Ascending aorta (tissue), 2 donors: ENCODE measurements around the gene SMAD2. TPM values are rescaled to one million over a fixed set of nuclear protein-coding genes. Genes with fewer than 3 reads are reported as not detected.
A peak's percentile ranks its signal among the peaks of the same experiment; 100 is the strongest.

Experiments
- DNase-seq, 2 donors: peaks; one replicate each; pipeline ENCODE4 v3.0.0-alpha.2; 2019; ENCODE audit warnings: low spot score in 2 of 2
- H3K27ac ChIP-seq, 2 donors: fragments of 200-600 bp; sonication (generic); one replicate each; pipeline ENCODE4 v1.5.1; 2016 to 2017; ENCODE audit warnings: mild to moderate bottlenecking in 1 of 2
- H3K27me3 ChIP-seq: fragments of 200-600 bp; sonication (generic); one replicate; pipeline ENCODE4 v1.5.1; 2017
- H3K36me3 ChIP-seq, 2 donors: fragments of 200-600 bp; sonication (generic); one replicate each; pipeline ENCODE4 v1.5.1; 2016
- H3K4me1 ChIP-seq, 2 donors: fragments of 200-600 bp; sonication (generic); one replicate each; pipeline ENCODE4 v1.5.1; 2016 to 2017; ENCODE audit warnings: mild to moderate bottlenecking in 1 of 2
- H3K4me3 ChIP-seq, 2 donors: fragments of 200-600 bp; sonication (generic); one replicate each; pipeline ENCODE4 v1.5.1; 2016 to 2017; ENCODE audit warnings: mild to moderate bottlenecking in 1 of 2
- H3K9me3 ChIP-seq, 2 donors: fragments of 200-600 bp; sonication (generic); one replicate each; pipeline ENCODE4 v1.5.1; 2016
- intact Hi-C: fragments of 100-400 bp; cut with DNase I; formaldehyde crosslinking; loops from one replicate; pipeline ENCODE4 v1.15.1; 2023
- total RNA-seq: library from RNA; depleted of rRNA; stranded (reverse); fragments of >200 nt; gene quantifications from one replicate; pipeline ENCODE4 v1.1.0, GENCODE V29; 2016
- TF ChIP-seq, protein P1 (sequence below), 3 experiments: fragments of 200-600 bp in 2 of 3; fragments of 450-650 bp in 1 of 3; sonication (generic) in 2 of 3; IDR thresholded peaks; one replicate each; pipeline ENCODE4 v1.5.1; 2016 to 2019; ENCODE audit warnings: antibody characterized with exemption in 3 of 3, mild to moderate bottlenecking in 1 of 3, moderate library complexity in 1 of 3

SMAD2 gene
- total RNA-seq, 1 donor from 2014 or later, result 14.0 TPM

DNA sequence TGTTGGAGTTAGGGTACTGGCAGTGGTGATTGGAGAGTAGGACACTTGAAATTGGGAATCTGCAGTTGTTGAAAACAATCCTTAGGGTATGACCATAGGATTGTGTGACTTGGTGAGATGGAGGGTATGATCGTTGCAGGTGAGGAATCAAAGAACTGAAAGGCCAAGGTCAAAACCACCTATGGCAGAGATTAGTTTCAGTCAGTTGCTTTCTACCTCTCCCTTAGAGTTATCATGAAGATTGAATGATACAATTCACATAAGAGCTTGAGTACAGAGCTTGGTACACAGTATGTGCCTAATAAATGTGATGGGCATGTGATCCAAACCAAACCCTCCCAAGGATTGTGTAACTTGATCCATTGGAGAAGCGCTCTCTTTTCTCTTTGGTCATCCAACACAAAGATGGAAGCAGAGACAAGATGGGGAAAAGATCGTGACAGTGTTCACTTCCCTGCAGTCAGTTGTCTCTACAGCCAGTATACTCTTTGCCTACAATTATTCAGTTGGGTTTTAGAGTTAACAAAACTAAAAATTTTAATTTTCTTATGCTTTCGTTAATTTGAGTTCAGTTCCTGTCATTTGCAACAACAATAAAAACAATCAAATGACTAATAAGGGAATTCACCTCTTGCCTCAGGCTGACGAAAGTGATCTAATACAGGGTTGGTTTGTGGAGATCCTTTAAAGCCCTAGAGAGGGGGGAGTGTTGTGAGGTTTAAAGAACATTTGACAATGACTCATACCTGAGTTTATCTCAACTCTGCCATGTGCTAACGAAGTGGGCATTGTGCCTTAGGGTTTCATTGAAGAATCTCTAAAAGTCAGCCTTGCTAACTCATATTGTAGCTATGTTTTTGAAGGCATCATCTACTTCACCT is 14.8 kb upstream of the SMAD2 start:
- TF ChIP-seq, protein P1, sequence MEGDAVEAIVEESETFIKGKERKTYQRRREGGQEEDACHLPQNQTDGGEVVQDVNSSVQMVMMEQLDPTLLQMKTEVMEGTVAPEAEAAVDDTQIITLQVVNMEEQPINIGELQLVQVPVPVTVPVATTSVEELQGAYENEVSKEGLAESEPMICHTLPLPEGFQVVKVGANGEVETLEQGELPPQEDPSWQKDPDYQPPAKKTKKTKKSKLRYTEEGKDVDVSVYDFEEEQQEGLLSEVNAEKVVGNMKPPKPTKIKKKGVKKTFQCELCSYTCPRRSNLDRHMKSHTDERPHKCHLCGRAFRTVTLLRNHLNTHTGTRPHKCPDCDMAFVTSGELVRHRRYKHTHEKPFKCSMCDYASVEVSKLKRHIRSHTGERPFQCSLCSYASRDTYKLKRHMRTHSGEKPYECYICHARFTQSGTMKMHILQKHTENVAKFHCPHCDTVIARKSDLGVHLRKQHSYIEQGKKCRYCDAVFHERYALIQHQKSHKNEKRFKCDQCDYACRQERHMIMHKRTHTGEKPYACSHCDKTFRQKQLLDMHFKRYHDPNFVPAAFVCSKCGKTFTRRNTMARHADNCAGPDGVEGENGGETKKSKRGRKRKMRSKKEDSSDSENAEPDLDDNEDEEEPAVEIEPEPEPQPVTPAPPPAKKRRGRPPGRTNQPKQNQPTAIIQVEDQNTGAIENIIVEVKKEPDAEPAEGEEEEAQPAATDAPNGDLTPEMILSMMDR (IDR thresholded peaks at IDR 0.05), result no peak
- Histone ChIP-seq H3K9me3 (no peaks in the 10 kb centered on the region), H3K27ac (no peak overlapping the region), H3K27me3 (no peaks in the 10 kb centered on the region), H3K36me3 (no peaks in the 10 kb centered on the region), H3K4me3 (no peak overlapping the region), H3K4me1 (no peaks in the 10 kb centered on the region)
- DNase-seq, result no peak
- intact Hi-C loops, result no loop called here

DNA sequence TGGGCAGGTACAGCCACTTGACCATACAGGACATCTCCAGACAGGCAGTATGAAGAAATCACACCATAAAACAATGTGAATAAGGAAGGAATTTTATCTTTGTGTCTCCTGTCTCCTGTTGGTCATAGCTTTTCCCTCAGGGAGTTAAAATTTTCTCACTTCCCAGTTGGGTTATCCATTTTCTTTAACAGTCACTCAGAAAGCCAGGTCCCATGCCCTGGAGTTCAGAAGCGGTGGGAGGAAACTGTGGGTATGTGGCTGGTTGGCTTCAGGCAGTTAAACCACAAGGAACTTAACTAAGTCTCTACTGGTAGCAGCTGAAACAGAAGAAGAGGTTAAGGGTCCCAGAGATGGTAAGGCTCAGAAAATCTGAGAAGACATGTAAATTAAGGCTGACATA is 6.5 kb upstream of the SMAD2 start:
- TF ChIP-seq, protein P1 (IDR thresholded peaks at IDR 0.05), result no peak
- no peak for DNase-seq
- H3K36me3 ChIP-seq, result no peaks in the 10 kb centered on the region
- H3K4me1 ChIP-seq, result no peaks in the 10 kb centered on the region
- no peaks in the 10 kb centered on the region for H3K27me3 ChIP-seq
- no peak overlapping the region for H3K4me3 ChIP-seq
- intact Hi-C loops, result loop anchor here (10.0 kb wide), 1 partner anchor 782 kb away; the partner anchor contains the start of gene HDHD2
- H3K27ac ChIP-seq, result no peak overlapping the region
- no peaks in the 10 kb centered on the region for H3K9me3 ChIP-seq

DNA sequence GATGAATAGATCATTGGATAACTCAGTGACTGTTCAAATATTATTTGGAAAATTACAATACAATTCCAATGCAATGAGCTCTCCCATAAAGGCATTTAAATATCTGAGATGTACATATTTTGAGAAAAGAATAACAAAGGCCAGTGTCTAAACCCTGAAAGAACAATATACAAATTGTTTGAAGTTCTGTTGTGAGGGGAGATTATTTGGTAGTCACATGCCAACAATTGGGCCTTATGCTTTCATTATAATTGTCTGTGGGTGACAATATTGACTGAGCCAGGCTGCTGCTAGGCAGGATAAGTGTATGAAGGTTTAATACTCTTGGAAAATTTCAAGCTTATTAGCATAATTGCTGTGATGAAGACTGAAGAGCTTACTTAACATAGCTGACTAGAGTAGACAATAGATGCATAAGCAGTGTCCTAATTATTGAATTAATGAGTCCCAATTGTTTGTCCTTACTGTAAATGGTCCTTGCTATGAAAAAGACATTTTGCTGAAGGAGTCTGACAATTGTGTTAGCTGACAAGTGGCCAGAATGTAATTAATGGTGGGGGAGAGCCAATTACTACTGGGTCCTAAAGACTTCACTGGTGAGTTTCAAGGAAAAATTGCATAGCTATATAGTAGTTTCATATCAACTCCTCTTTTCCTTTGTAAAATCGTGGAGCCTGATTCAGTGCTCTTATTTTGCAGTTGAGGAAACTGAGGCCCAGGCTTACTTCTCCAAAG is 5.0 kb upstream of the SMAD2 start:
- Histone ChIP-seq H3K27me3 (no peaks in the 10 kb centered on the region), H3K27ac (no peak overlapping the region), H3K9me3 (no peaks in the 10 kb centered on the region), H3K36me3 (no peaks in the 10 kb centered on the region), H3K4me1 (peaks cover 0 to 2% of the 10 kb centered on the region in 2 donors), H3K4me3 (no peak overlapping the region)
- TF ChIP-seq, protein P1 (IDR thresholded peaks at IDR 0.05), result no peak
- no peak for DNase-seq
- intact Hi-C loops, result loop anchor here (10.0 kb wide), 1 partner anchor 781 kb away; the partner anchor contains the start of gene HDHD2

DNA sequence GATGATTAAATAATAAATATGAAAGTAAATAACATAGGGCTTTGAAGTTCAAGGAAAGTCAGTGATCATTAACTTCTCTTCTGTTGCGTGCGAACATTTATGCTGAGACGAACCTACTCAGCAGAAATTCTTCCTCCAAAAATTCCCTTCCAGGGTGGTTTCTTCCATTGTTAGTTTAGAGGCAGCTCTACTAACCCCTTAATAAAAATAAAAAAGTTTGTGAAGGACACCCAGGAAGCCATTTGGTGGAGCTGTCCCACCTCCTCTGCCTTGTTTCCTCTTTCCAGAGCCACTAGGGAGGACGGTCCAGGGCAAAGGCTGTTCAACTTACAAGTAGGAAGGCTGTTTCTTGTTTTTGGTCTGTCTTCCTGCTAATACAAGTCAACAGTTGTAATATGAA is 2.1 kb upstream of the SMAD2 start:
- Histone ChIP-seq H3K27me3 (no peaks in the 10 kb centered on the region), H3K4me1 (peaks cover 4 to 14% of the 10 kb centered on the region in 2 donors), H3K27ac (no peak overlapping the region), H3K9me3 (no peaks in the 10 kb centered on the region), H3K36me3 (no peaks in the 10 kb centered on the region), H3K4me3 (no peak overlapping the region)
- TF ChIP-seq, protein P1 (IDR thresholded peaks at IDR 0.05), result no peak
- intact Hi-C loops, result loop anchor here (5.0 to 10.0 kb wide), 7 partner anchors 35 to 1555 kb away; partner anchors contain the start of genes C18orf32 and HDHD2
- DNase-seq, result no peak

DNA sequence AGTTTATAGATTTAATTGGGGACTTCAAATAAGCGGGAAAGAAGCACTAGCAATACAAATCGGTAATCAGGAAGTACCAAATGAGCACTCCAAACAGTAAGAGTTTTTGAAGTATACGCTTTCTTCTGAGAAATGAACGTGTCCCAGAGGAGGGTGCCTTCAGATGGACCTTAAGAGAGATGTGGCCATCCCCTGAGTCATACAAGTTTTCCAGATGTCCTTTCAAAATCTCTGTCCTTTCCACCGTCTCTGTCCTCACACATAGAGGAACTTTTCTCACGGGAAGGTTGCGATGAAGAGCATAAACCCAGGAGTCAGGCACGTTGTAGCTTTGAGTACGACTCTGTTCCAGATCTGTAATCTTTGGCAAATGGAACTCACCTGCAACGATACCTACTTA is 1.7 kb upstream of the SMAD2 start:
- H3K27me3 ChIP-seq, result no peaks in the 10 kb centered on the region
- H3K4me3 ChIP-seq, result peak overlapping the region in 1 of 2 donors; percentile 98
- H3K9me3 ChIP-seq, result no peaks in the 10 kb centered on the region
- intact Hi-C loops, result loop anchor here (5.0 to 10.0 kb wide), 7 partner anchors 35 to 1555 kb away; partner anchors contain the start of genes C18orf32 and HDHD2
- H3K27ac ChIP-seq, result peak overlapping the region in 1 of 2 donors; percentile 22
- TF ChIP-seq, protein P1 (IDR thresholded peaks at IDR 0.05), result no peak
- peaks cover 4 to 15% of the 10 kb centered on the region in 2 donors for H3K4me1 ChIP-seq
- no peak for DNase-seq
- no peaks in the 10 kb centered on the region for H3K36me3 ChIP-seq
